Activated CD4-positive, CD25-positive, alpha-beta regulatory T cell treated with anti-CD3 and anti-CD28 coated beads, Interleukin-2, amount 50 U/mL, for 72 hours (primary cell): ENCODE measurements around the gene SLC24A4.

ENCODE experiments used
- DNase-seq: peaks from one replicate; pipeline ENCODE4 v3.0.0; 2021

SLC24A4 gene

DNA sequence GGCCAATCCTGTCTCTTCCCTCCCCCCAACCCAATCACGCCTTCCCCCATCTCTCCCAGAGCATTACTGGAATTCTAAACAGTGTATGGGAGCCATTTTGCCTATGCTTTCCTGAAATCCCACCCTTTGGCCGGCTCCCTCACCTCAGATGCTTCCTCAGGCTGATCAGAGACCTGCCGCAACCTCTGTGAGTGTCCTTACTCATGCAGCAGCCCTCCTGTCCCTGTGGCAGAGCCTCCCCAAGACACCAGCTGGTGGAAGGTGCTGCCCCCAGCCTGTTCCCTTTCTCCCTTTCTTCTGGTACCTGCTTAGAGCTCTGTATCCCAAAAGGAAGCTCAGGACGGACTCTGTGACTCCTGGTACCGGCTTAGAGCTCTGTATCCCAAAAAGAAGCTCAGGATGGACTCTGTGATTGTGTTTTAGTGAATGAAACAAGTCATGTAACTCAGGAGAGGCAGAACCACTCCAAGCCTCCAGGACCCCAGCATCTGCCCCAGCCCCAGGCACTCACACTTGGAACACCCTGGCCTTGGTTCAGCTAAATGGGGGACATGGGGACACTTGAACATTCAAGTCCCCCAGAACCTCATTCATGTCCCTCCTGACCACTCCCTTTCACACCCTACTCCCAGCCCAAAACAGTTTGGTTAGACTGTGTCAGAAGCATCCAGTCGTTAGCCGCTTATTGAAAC lies 161.3 kb downstream of the SLC24A4 start:
- no peak for DNase-seq

- no peak for DNase-seq
These were observed 163.9 kb downstream of the SLC24A4 start for GRCh38 chr14:92486881-92487280.

DNA sequence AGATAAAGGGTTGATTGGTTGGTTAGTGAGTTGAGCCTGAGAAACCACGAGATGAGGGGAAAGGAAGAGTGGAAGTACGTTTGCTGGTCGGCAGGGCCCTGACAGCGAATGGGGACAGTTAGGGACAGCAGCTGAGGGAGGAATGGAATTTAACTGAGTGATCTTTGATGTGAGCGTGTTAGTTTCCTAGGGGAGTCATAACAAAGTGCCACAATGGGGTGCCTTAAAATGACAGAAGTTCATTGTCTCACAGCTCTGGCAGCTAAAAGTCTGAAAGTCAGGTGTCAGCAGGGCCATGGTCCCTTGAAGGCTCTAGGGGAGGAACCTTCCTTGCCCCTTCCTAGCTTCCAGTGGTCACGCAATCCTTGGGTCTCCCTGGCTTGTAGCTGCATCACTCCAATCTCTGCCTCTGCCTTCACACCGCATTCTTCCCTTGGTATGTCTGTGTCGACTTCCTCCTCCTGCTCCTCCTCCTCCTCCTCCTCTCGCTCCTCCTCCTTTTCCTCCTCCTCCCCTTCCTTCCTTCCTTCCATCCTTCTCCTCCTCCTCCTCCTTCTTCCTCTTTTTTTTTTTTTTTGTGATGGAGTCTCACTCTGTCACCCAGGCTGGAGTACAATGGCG lies 164.7 kb downstream of the SLC24A4 start:
- no peak for DNase-seq

- no peak for DNase-seq
These were observed 166.7 kb downstream of the SLC24A4 start for GRCh38 chr14:92489394-92490238.

DNA sequence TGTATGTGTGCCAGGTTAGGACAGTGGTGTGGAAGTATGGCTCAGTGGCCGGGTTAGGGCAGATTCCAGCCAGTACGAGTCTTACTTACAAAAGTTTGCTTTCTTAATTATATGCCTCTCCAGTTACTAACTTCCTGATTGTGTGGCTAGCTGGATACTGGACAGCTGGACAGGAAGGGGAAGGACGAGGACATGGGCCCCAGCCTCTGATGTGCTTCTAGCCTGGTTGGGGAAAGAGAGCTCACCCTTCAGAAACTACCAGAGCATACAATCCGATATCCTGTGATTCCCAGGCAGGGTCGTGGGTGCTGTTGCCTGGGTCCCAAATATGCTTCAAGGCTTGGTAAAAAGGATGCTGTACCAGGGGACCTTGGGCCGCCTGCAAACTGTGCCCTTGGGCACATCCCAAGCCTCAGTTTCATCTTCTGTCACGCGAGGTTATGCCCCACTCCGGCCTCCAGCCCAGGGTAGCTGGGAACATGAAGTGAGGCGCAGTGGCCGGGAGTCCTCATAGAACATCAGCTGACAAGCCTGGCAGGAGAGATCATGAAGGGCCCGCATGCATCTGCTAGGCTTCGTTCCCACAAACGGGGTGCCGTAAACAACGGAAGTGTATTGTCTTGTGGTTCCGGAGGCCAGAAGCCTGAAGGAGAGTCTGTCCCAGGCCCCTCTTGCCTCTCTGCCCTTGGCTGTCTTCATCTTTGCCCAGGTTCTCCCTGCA lies 167.4 kb downstream of the SLC24A4 start:
- no peak for DNase-seq

DNA sequence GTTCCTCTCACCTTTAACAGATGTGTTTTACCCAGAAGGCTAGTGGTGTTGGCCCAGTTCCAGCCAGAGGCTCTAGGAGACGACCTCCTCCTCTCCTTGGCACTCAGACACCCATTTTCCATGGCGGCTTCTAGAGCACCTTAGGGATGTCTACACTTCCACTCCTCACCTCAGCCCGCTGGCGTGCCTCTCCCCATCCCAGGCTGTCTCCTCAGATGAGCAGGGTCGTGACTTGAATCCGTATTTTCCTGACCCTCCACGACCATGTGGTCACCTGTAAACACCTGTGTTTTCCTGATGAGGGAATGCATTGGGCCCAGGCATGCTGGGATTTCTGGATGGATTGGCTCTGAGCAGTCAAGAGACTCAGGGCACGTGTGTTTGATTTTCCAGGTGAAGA lies 168.8 kb downstream of the SLC24A4 start:
- DNase-seq, result no peak

GRCh38 chr14:92492258-92492657 lies 169.3 kb downstream of the SLC24A4 start:
- no peak for DNase-seq

GRCh38 chr14:92493024-92493423 lies 170.1 kb downstream of the SLC24A4 start:
- DNase-seq, result no peak

- no peak for DNase-seq
These were observed 170.5 kb downstream of the SLC24A4 start for GRCh38 chr14:92493492-92493891.

GRCh38 chr14:92494512-92494911 lies 171.5 kb downstream of the SLC24A4 start:
- no peak for DNase-seq

DNA sequence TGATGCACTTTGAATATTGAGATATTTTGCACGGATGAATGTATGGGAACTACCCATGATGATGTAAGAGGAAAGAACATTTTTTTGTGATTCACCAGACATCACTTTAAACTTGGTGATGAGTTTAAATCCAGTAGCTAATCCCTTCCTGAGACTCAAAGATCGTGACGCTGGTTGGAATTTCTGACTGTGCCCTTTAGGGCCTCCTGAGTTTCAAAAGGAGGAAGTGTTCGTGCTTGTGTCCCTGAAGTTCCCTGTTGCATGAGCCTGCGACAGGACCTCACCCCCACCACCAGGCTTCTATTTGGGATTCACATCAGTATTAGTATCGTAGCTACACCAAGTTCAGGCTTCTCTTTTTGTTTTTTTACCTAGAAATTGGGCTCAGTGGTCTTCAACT lies 172.1 kb downstream of the SLC24A4 start:
- no peak for DNase-seq

GRCh38 chr14:92496191-92496857 lies 173.4 kb downstream of the SLC24A4 start:
- DNase-seq, result no peak

DNA sequence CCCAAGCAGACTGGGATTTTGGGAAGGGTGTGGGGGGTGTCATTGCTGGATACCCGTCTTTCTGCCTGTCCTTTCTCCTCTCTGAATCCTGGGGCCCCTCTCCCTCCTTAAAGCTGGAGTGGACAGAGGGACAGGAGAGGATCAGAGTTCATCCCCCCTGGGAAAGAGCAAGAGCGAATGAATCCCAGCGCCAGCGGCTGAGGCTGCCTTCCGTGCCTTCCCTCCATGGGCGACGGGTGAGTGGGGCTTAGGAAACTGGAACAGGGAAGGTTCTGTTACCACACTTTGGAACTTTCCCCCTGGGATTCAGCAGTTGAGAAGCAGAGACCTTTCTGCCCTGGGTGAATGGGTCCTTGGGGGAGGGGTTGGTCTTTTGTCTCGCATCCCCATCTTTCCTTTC lies 174.4 kb downstream of the SLC24A4 start:
- no peak for DNase-seq

DNA sequence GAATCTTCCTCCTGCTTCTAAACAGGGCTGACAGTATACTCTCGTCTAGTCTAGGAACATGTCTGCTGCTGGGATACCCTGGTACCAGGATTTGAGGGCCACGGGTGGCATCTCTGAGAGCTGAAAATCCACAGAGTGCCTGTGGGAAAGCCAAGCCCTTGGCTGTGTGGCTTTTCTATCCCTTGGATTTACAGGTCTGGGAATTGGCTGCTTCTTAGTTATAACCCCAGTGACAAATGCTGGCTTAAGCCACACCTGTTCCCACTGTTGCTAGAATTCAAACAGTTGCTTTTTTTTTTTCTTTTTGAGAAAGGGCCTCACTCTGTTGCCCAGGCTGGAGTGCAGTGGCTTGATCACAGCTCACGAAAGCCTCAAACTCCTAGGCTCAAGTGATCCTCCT lies 176.3 kb downstream of the SLC24A4 start:
- no peak for DNase-seq

DNA sequence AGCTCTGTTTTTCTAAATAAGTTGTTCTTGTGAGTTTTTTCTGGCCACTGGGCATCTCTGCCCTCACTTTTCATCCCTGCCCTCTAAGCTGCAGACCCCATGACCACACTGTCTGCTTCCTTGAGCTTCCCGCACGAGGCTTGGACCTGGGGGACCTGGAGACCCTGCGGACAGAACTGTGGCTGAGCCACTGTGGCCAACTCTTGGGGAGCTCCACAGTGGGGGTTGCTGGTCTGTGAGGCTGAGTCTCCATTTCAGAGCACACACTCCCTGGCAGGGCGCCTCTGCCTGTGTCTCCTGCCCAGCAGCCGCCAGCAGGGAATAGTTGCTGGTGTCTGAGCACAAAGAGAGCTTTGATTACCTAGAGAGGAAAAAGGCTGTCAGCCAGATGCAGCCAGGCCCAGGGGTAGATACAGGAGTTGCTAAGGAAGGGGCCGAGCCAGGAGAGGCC lies 177.6 kb downstream of the SLC24A4 start:
- peak; percentile 17 for DNase-seq

- DNase-seq, result no peak
These were observed 179.0 kb downstream of the SLC24A4 start for GRCh38 chr14:92501891-92502351.

GRCh38 chr14:92502541-92503286 lies 179.7 kb downstream of the SLC24A4 start:
- DNase-seq, result no peak

GRCh38 chr14:92503756-92504491 lies 181.0 kb downstream of the SLC24A4 start:
- DNase-seq, result no peak

DNA sequence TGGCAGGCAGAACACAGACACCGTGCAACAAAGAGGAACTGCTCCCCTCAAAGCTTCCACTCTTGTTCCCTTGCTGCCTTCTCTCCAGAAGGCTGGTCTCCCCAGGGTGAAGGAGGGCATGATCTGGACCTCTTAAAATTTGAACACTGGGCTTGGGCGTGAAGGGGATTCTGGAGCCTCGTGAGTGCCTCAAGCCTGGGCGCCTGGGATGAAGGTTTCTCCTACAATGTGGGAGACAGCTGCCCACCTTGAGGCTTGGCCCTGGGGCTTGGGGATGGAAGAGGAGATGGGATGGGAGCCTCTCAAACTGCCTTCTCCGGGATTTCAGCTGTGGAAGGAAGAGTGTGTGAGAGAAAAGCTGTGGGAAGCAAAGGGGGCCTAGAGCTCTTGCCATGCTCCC lies 182.9 kb downstream of the SLC24A4 start:
- no peak for DNase-seq

DNA sequence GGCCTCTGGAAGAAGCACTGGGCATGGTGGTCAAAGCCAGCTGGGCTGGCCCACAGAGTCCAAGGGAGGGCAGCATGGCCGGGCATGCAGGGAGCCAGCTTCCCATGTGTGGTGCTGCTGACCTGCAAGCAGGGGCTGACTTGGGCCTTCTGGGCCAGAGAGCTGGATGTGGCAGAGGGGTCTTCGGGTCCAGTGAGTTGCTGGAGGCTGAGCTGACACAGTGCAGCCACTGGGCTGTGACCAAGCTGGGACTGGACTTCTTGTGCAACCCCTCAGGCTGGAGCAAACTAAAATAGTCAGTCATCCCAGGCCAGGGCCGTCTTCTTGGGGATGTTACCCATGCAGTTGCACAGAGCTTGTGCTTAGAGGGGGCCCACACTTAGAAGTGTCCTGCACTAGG lies 183.3 kb downstream of the SLC24A4 start:
- DNase-seq, result no peak

- no peak for DNase-seq
These were observed 184.3 kb downstream of the SLC24A4 start for GRCh38 chr14:92507174-92507768.
